Cortex of kidney (tissue), 1 donor: ENCODE results near the gene PCIF1.

Experiments
- DNase-seq: peaks from one replicate; lab custom pipeline; 2025; lab: John Stamatoyannopoulos, UW

PCIF1 gene

GRCh38 chr20:45904583-45905504 is 29.6 kb upstream of the PCIF1 start:
- DNase-seq = no peak

GRCh38 chr20:45905505-45906079 is 28.9 kb upstream of the PCIF1 start:
- no peak for DNase-seq

GRCh38 chr20:45907219-45907948 is 27.1 kb upstream of the PCIF1 start:
- no peak for DNase-seq

- DNase-seq = no peak
Observed at GRCh38 chr20:45908084-45908483, 26.4 kb upstream of the PCIF1 start.

GRCh38 chr20:45909336-45909808 is 25.1 kb upstream of the PCIF1 start:
- DNase-seq = no peak

- DNase-seq = no peak
Observed at GRCh38 chr20:45909817-45910669, 24.4 kb upstream of the PCIF1 start.

DNA sequence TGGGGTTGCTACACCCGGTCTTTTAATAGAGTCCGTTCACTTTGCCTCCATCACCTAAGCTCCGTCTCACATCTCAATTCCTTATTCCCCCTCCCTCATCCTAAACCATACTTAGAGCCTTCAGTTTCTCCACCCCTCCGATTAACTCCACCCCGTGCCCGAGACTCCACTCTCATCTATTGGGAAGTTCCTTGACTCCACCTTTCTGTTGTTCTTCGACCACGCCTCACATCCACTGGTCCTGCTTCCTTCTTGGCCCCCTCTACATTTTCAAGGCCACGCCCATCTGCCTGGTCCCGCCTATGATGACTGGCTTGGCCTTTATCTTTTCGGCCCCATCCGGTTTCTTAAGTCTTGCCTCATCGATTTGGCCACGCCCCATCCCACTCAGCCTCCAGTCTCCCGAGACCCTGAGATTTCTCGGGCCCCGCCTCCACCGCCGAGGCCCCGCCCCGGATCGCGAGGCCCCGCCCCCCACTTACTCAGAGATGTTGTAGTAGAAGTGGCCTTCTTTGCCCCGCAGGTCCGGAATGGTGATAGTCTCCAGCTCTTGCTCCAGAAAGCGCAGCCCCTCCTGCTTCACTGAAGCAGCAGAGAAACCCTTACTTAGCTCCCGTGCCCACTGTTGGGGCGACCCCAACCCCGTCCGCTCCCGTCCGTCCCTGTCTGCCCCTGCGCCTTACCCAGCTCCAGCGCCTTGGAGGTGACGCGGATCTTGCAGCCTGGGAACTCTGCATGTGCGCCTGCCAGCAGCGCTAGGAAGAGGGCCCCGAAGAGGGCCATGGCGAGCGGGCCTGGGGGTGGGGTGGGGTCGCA is 23.6 kb upstream of the PCIF1 start:
- DNase-seq = no peak

DNA sequence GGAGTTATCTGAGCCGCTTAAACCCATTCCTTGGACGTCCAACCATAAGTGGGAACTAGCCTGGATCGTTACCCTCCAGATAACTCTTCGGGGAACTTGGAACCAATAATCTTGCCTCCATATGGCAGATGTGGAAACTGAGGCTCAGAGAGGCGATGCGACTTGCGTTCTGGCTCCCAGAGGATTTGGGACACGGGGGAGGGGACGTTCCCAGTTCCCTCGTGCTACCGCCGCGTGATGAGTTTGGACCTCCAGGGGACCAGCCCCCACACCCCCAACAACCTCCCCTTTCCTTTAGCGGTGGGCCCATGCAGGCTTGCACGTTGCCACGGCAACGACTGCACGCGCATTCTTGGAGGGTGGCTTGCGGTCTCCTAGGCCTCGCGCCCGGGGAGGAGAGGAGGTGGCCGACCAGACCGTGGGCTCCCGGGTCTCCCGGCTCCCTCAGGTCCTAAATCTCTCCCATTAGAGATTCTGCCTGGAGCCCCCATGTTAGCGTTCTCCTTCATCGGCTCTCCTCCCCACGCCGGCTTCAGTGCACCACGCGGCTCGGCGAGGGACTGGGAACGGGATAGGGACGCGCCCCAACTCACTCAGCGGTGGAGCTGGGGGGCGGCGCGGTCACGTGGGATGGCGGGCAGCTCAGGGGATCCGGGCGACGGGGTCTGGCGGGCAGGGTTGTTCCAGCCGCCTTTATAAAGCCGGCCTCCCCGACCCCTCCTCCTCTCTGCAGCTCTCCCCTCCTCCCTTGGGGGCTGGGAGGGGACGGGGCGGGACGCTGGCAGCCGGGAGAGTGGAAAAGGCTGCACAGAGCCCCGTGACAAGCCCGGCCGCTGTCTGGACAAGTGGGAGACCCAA is 22.8 kb upstream of the PCIF1 start, which contains the start of gene PLTP:
PLTP (minus strand) TSS at position 670 of the 858 bp plus-strand sequence. CDS start 703 bp downstream, outside the sequence.
- DNase-seq = no peak

GRCh38 chr20:45912344-45912682 is 22.2 kb upstream of the PCIF1 start:
- DNase-seq = no peak

GRCh38 chr20:45913116-45913515 is 21.4 kb upstream of the PCIF1 start:
- no peak for DNase-seq

DNA sequence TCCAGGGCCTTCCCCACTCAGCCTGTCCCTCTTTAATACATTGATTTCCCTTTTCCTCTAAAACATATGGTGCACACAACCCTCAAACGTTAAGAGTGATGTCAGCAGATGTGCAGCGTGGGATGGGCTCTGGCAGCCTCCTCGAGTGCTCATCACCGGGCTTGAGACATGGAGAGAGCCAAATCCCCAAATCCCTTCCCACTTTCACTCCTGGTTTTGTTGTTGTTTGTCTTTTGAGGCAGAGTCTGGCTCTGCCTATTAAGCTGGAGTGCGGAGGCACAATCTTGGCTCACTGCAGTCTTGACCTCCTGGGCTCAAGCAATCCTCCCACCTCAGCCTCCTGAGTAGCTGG is 16.7 kb upstream of the PCIF1 start:
- DNase-seq = no peak

DNA sequence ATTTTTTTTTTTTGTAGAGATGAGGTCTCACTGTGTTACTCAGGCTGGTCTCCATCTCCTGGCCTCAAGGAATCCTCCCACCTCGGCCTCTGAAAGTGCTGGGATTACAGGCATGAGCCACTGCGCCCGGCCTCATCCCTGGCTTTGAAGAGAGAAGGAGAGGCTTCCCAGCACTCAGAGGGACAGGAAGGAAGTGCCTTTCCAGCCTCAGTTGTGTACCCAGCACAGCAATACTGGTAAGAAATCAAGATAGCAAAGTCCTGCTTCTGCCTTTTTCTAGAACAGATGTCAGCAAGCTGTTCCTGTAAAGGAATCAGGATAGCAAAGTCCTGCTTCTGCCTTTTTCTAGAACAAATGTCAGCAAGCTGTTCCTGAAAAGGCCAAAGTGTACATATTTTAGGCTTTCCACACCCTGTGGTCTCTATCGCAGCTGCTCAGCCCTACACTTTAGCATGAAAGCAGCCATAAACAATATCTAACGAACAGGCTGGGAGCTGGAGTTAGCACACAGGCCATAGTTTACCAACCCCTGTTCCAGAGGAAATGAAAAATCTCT is 16.2 kb upstream of the PCIF1 start:
- no peak for DNase-seq

DNA sequence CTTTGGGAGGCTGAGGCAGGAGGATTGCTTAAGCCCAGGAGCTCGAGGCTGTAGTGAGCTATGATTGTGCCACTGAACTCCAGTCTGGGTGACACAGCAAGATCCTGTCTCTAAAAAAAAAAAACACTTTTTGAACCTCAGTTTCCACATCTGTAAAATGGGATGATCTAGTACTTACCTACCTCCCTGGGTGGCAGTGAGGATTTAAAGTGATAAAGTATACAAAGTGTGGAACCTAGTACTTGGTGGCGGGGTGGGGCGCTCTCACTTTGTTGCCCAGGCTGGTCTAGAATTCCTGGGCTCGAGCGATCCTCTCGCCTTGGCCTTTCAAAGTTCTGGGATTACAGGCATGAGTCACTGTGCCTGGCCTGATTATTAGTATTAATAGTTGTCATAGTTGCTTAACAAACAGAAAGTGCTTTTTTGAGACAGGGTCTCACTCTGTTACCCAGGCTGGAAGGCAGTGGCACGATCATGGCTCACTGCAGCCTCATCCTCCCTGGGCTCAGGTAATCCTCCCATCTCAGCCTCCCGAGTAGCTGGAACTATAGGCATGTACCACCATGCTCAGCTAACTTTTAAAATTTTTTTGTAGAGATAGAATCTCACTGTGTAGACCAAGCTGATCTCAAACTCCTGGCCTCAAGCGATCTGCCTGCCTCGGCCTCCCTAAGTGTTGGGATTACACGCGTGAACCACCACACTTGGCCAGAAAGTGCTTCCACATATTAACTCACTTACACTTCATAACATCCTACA is 15.5 kb upstream of the PCIF1 start:
- no peak for DNase-seq

- no peak for DNase-seq
Observed at GRCh38 chr20:45919542-45920399, 14.7 kb upstream of the PCIF1 start.

DNA sequence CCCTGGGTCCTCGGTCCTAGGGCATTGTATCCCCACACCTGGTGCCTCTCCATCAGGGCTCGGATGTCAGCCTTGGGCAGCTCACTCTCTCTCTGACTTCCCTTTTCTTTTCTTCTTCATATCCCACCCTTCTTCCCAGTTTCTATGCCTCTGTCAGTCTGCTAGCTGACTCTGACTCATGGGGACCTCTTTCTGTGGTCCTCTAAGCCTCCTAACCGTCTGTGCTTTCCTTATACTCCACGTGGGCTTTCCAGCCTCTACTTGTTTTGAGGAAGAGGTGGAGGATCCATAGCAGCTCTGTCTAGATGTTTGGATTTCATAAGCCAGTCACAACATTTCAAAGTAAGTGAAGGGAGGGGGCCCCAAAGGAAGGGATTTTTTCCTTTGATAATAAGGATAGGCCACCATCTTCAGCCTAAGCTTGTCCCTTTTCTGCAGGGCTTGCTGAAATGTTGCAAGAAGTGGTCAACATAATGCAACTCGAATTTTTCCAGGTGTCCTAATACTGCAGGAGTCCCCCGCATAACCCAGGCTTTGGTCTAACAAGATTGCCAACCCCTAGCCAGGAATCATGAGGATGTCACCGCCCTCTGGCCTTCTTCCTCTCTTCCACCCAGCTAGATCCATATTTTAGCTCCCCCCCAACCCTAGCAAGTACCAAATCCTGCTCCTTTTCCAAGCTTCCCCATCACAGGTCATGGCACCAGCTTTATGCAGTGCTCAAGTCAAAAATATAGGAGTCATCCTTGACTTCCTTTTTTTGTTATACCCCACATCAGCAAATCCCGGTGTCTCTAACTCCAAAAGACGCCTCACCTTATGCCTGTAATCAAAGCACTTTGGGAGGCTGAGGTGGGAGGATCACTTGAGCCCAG is 13.8 kb upstream of the PCIF1 start:
- DNase-seq = no peak

GRCh38 chr20:45921337-45922189 is 12.9 kb upstream of the PCIF1 start:
- DNase-seq = no peak
